Peyer's patch (tissue), 4 donors: Measurements from ENCODE around the gene LRRC73.

Experiments
- POLR2A ChIP-seq, 2 donors: fragments of 450-650 bp; IDR thresholded peaks; one replicate each; pipeline ENCODE4 v1.5.1; 2017; ENCODE audit warnings: antibody characterized with exemption in 2 of 2, mild to moderate bottlenecking in 2 of 2, moderate library complexity in 2 of 2
- TF ChIP-seq, protein P1 (sequence below), 6 experiments: fragments of 450-650 bp in 4 of 6; fragments of 200-600 bp in 2 of 6; sonication (generic) in 1 of 6; IDR thresholded peaks; one replicate each; pipeline ENCODE4 v1.5.1; 2017 to 2019; ENCODE audit warnings: antibody characterized with exemption in 6 of 6, mild to moderate bottlenecking in 3 of 6, moderate library complexity in 1 of 6

DNA sequence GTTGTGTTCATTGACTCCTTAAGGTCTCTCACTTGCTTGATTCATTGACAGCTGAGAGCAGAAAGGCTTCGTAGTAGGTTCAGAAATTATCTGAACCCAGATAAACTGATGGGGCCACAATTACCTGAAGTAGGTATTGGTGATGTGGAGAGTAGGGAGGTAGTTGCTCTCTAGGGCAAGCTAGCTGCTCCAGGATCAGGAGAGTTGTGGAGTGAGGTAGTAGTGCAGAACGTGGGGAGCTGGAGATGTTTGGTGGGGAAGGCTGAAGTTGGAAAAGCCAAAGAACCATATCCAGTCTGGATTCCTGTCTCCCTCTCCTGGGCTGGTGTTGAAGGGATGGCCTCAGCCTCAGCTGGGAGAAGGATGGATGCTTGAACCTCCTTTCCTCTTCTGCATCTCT, 16.9 kb downstream of the LRRC73 start:
- no peak for TF ChIP-seq POLR2A (IDR thresholded peaks at IDR 0.05)
- TF ChIP-seq, protein P1, sequence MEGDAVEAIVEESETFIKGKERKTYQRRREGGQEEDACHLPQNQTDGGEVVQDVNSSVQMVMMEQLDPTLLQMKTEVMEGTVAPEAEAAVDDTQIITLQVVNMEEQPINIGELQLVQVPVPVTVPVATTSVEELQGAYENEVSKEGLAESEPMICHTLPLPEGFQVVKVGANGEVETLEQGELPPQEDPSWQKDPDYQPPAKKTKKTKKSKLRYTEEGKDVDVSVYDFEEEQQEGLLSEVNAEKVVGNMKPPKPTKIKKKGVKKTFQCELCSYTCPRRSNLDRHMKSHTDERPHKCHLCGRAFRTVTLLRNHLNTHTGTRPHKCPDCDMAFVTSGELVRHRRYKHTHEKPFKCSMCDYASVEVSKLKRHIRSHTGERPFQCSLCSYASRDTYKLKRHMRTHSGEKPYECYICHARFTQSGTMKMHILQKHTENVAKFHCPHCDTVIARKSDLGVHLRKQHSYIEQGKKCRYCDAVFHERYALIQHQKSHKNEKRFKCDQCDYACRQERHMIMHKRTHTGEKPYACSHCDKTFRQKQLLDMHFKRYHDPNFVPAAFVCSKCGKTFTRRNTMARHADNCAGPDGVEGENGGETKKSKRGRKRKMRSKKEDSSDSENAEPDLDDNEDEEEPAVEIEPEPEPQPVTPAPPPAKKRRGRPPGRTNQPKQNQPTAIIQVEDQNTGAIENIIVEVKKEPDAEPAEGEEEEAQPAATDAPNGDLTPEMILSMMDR (IDR thresholded peaks at IDR 0.05), result no peak
